ENCODE data around the gene UCMA.
"Not testable (repeated sequence)": the region's sequence is repeated elsewhere in the genome, so short reads cannot be mapped to it uniquely, and the experiment has no call there.

UCMA gene

DNA sequence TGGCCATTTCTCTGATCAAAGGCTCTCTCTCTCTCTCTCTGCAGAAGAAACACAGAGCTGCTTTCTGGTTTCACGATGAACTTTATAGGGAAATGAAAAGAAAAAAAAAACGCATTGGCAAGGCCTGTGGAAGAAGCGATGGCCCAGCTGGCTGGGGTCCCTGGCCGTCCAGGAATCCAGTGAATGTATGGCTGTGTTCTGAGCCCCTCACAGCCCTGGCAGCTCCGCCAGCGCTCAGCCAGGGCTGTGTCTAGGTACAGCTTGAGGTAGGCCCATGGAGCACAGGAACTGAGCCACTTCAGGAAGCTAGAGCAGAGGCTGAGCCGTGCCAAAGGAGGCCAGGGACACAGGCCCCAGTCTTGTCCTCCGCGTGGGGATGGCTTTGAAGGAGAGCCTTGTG lies 13.1 kb upstream of the UCMA start:
- no peaks in the 10 kb centered on the region for H3K9me3 ChIP-seq (ENCODE audit: control insufficient read depth, insufficient read depth, low read length)
- no peaks in the 10 kb centered on the region for H3K36me3 ChIP-seq (ENCODE audit: insufficient read depth, low read length)
- H3K9ac ChIP-seq (ENCODE audit: low read depth, low read length): no peak overlapping the region
- H3K4me1 ChIP-seq (ENCODE audit: insufficient read depth, low read length): no peaks in the 10 kb centered on the region

DNA sequence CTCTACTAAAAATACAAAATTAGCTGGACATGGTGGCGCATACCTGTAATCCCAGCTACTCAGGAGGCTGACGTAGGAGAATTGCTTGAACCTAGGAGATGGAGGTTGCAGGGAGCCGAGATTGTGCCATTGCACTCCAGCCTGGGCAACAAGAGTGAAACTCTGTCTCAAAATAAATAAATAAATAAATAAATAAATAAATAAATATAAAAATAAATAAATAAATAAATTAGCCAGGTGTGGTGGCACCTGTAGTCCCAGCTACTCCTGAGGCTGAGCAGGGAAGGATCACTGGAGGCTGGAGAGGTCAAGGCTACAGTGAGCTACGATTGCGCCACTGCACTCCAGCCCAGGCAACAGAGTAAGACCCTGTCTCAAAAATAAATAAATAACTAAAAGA lies 8.1 kb upstream of the UCMA start:
- not testable (repeated sequence) for H3K4me1 ChIP-seq (ENCODE audit: insufficient read depth, low read length); H3K9me3 ChIP-seq (ENCODE audit: control insufficient read depth, insufficient read depth, low read length); H3K36me3 ChIP-seq (ENCODE audit: insufficient read depth, low read length); H3K9ac ChIP-seq (ENCODE audit: low read depth, low read length)

DNA sequence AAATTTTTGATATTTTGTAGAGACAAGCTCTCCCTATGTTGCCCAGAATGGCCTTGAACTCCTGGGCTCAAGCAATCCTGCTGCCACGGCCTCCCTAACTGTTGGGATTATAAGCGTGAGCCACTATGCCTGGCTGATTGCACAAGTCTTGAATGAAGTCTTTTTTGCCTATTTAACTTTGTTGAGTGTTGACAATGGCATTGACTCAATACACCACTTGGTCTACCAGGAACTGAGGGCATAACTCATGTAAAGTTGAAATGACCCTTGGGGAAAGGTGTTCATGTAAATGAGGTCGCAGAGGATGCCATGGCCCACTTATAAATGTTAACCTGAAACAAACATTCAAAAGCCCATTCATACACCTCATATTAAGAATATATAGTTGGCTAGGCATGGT lies 7.4 kb upstream of the UCMA start:
- H3K9me3 ChIP-seq (ENCODE audit: control insufficient read depth, insufficient read depth, low read length): no peaks in the 10 kb centered on the region
- no peaks in the 10 kb centered on the region for H3K4me1 ChIP-seq (ENCODE audit: insufficient read depth, low read length)
- H3K9ac ChIP-seq (ENCODE audit: low read depth, low read length): no peak overlapping the region
- H3K36me3 ChIP-seq (ENCODE audit: insufficient read depth, low read length): no peaks in the 10 kb centered on the region

DNA sequence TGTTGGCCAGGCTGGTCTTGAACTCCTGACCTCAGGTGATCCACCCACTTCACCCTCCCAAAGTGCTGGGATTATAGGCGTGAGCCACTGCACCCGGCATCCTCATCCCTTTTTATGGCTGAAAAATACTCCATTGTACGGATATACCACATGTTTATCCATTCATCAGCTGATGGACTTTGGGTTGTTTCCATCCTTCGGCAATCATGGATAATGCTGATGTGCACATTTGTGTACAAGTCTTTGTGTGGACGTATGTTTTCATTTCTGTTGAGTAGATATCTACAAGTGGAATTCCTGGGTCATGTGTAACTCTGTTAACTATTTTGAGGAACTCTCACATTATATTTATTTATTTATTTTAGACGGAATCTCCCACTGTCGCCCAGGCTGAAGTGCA lies 5.7 kb upstream of the UCMA start:
- no peaks in the 10 kb centered on the region for H3K36me3 ChIP-seq (ENCODE audit: insufficient read depth, low read length)
- H3K9ac ChIP-seq (ENCODE audit: low read depth, low read length): no peak overlapping the region
- H3K4me1 ChIP-seq (ENCODE audit: insufficient read depth, low read length): no peaks in the 10 kb centered on the region
- H3K9me3 ChIP-seq (ENCODE audit: control insufficient read depth, insufficient read depth, low read length): no peaks in the 10 kb centered on the region

DNA sequence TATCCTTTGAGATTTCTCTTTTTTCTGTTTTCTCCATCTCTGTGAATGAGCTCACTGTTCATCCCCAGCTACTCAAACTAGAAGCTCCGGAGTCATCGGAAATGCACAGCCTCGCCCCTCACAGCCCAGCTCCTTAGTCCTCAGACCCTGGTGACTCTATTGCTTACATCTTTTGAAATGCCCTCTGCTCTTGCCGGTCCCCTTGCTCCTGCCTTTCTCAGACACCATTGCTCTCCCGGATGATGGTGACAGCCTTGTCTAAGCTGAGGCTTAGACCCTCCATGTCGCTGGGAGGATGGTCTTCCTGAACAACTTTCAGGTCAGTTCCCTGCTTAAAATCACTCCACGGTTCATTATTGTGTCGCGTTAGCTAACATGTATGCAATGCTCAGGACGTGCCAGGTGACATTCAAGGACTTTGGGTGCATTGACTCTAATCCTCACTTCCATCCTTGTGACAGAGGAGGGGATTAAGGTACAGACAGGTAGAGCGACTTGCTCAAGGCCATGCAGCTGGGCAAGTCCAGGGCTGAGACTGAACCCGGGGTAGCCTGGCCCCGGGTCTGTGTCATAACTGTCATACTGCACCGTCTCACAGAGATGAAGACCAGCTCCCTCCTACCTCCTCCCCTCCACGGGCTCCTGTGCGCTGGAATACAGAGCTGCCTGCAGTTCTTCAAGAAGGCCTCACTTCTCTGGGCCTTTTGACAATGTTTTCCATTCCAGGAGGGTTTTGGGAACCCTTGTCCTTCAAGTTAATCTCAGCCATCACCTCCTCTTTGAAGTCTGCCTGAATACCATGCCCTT lies 4.3 kb upstream of the UCMA start:
- no peaks in the 10 kb centered on the region for H3K36me3 ChIP-seq (ENCODE audit: insufficient read depth, low read length)
- H3K4me1 ChIP-seq (ENCODE audit: insufficient read depth, low read length): 0 out of 2 replicates have a peak, but pooled peaks cover 5% of the 10 kb centered on the region
- no peaks in the 10 kb centered on the region for H3K9me3 ChIP-seq (ENCODE audit: control insufficient read depth, insufficient read depth, low read length)
- H3K9ac ChIP-seq (ENCODE audit: low read depth, low read length): no peak overlapping the region

DNA sequence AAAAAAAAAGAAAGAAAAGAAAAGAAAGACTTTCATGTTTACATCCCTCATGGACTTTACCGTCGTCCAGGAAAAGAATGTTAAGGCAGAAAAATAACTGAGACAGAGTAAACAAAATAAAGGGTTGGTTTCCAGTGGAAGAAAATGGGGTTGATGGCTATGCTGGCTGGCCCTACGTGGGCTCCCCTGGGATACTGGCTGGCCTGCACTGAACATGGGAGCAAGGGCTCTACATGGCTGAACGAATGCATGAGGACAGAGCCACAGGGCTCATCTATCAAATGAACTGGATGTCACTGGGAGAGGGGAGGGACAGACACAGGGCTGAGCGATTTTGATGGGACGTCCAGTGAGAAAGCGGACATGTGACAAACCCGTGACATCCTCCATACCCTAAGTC lies 2.5 kb upstream of the UCMA start:
- Histone ChIP-seq H3K9ac (ENCODE audit: low read depth, low read length) (no peak overlapping the region), H3K9me3 (ENCODE audit: control insufficient read depth, insufficient read depth, low read length) (no peaks in the 10 kb centered on the region), H3K4me1 (ENCODE audit: insufficient read depth, low read length) (0 out of 2 replicates have a peak, but pooled peaks cover 5% of the 10 kb centered on the region), H3K36me3 (ENCODE audit: insufficient read depth, low read length) (no peaks in the 10 kb centered on the region)

DNA sequence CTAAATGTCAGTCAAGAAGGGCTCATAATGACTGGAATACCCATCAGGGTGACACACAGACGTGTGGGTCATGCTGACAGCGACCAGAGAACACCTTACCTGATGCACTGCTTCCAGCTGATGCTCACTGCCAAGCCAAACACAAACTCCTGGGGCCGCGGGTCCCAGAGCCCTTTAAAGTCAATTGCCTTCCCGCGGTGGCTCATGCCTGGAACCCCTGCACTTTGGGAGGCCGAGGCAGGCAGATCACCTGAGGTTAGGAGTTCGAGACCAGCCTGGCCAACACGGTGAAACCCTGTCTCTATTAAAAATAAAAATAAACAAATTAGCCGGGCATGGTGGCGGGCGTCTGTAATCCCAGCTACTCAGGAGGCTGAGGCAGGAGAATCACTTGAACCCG lies 562 bp upstream of the UCMA start:
- not testable (repeated sequence) for H3K9me3 ChIP-seq (ENCODE audit: control insufficient read depth, insufficient read depth, low read length); H3K9ac ChIP-seq (ENCODE audit: low read depth, low read length); H3K4me1 ChIP-seq (ENCODE audit: insufficient read depth, low read length); H3K36me3 ChIP-seq (ENCODE audit: insufficient read depth, low read length)

DNA sequence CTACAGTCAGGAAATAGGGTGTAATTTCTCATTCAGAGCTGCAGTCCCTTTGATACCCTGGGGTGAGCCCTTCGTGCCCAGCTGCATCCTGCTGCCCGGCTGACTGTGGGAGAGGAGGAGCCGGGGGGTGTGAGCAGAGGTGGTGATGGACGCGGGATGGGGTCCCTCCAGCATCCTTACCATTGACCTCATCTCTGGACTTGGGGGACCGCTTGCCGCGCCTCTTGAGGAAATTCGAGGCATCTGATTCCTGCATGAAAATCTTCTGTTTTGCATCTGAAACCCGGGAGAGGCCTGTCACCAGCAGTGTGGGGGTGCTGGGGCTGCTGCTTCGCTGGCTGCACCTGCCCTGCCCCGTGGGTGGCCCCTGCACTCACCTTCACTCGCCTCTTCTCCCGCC lies 816 bp downstream of the UCMA start:
- H3K9ac ChIP-seq (ENCODE audit: low read depth, low read length): no peak overlapping the region
- no peaks in the 10 kb centered on the region for H3K9me3 ChIP-seq (ENCODE audit: control insufficient read depth, insufficient read depth, low read length)
- H3K4me1 ChIP-seq (ENCODE audit: insufficient read depth, low read length): peaks cover 5% of the 10 kb centered on the region; the same call in 1 of the 2 replicates
- H3K36me3 ChIP-seq (ENCODE audit: insufficient read depth, low read length): no peaks in the 10 kb centered on the region

DNA sequence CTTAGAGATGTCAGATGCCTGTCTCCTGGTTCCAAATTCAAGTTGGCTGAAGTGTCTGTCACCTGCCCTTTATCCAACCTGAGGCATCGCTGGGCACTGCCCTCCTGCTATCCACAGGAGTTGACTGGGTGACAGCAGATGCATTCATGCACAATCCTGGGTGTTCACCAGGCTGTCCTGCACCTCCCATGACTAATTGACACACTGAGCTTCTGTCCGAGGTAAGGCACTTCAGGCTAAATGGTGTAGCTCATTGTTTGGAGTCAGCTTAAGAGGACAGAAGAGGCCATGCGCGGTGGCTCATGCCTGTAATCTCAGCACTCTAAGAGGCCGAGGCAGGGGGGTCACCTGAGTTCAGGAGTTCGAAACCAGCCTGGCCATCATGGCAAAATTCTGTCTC lies 2.4 kb downstream of the UCMA start:
- no peaks in the 10 kb centered on the region for H3K36me3 ChIP-seq (ENCODE audit: insufficient read depth, low read length)
- H3K9ac ChIP-seq (ENCODE audit: low read depth, low read length): no peak overlapping the region
- peaks cover 5% of the 10 kb centered on the region; the same call in 1 of the 2 replicates for H3K4me1 ChIP-seq (ENCODE audit: insufficient read depth, low read length)
- H3K9me3 ChIP-seq (ENCODE audit: control insufficient read depth, insufficient read depth, low read length): no peaks in the 10 kb centered on the region

DNA sequence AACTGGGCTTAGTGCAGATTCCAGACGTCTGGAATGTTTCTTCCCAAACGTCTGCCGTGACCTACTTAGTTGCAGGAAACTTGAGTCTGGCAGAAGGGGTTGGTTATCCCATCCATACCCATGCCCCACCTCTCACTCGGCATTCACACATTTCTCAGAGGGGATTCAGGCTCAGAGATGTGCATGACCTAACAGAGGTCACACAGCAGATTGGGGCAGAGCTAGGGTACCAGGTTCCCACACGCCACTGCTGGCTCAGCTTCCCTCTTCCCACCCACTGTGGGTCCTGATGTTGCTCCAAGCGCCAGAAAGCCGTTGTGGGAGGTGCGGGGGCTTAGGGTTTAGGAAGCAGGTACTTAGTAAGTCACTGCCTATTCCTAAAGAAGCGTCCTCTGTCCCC lies 3.0 kb downstream of the UCMA start:
- Histone ChIP-seq H3K36me3 (ENCODE audit: insufficient read depth, low read length) (no peaks in the 10 kb centered on the region), H3K9ac (ENCODE audit: low read depth, low read length) (no peak overlapping the region), H3K9me3 (ENCODE audit: control insufficient read depth, insufficient read depth, low read length) (no peaks in the 10 kb centered on the region), H3K4me1 (ENCODE audit: insufficient read depth, low read length) (peaks cover 5% of the 10 kb centered on the region; the same call in 1 of the 2 replicates)

DNA sequence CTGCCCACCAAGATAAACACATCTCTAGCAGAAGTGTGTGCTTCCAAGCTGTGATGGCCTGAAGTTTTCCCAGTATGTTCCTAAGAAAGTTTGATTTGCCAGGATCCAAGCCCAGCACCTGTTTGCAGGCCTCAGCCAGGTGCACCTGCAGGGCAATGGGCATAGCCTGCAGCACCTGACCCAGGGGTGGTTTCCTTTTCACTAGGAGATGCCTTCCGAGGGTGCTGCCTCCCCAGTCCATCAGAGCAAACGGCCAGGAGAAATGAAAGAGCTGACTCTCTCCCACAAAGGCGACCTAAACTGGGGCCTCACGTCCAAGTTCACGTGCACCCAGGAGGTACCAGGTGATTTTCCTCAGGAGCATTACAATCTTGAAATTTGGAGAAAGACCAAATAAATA lies 7.1 kb downstream of the UCMA start:
- H3K4me1 ChIP-seq (ENCODE audit: insufficient read depth, low read length): no peaks in the 10 kb centered on the region; the same call in 1 of the 2 replicates
- H3K36me3 ChIP-seq (ENCODE audit: insufficient read depth, low read length): no peaks in the 10 kb centered on the region
- no peak overlapping the region for H3K9ac ChIP-seq (ENCODE audit: low read depth, low read length)
- H3K9me3 ChIP-seq (ENCODE audit: control insufficient read depth, insufficient read depth, low read length): no peaks in the 10 kb centered on the region

DNA sequence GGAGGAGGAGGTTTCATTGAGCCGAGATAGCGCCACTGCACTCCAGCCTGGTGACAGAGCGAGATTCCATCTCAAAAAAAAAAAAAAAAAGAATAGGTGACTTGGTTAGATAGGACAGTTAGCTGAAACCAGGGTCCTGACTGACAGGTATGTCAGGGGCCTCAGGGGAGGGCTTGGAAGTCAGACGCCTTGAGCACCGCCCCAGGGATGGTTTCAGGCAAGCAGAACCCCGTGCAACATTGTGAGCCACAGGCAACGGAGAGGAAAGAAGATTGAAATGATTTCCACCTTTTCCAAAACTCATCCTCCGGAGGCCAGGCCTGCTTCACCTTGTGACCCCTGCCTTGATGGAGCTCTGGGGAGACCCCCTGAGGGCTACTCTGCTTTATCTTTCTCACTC lies 8.6 kb downstream of the UCMA start:
- Histone ChIP-seq H3K4me1 (ENCODE audit: insufficient read depth, low read length) (no peaks in the 10 kb centered on the region; the same call in 1 of the 2 replicates), H3K9me3 (ENCODE audit: control insufficient read depth, insufficient read depth, low read length) (no peaks in the 10 kb centered on the region), H3K9ac (ENCODE audit: low read depth, low read length) (no peak overlapping the region), H3K36me3 (ENCODE audit: insufficient read depth, low read length) (no peaks in the 10 kb centered on the region)

DNA sequence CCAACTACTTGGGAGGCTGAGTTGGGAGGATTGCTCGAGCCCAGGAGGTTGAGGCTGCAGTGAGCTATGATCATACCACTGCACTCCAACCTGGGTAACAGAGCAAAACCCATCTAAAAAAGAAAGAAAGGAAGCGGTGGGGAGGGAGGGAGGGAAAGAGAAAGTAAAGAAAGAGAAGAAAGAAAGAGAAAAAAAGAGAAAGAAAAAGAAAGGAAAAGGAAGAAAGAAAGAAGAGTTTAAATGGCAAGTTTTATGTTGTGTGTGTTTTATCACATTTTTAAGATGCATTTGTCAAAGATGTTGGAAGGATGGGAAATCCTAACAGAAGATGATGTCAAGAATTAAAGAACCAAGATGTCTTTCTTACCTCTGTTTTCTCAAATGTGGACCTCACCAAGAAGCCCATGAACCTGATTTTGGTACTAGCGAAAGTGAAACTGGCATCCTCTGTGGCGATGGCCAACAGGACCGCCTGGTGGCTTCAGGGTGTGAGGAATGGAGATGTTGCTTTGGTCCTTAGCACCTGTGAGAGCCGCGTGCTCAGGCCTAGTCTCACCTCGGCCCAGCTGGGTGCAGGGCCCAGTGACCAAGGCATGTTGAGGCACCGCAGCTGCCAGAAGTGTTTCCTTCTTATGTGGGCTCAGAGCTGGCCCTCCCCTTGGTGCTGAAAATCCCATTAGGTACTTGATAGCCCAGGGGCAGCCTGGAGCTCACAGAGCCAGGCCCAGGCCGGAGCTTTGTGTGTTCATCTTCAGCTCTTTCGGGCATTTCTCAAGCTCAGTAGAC lies 9.8 kb downstream of the UCMA start:
- no peaks in the 10 kb centered on the region for H3K9me3 ChIP-seq (ENCODE audit: control insufficient read depth, insufficient read depth, low read length)
- H3K4me1 ChIP-seq (ENCODE audit: insufficient read depth, low read length): peaks cover 7% of the 10 kb centered on the region
- no peaks in the 10 kb centered on the region for H3K36me3 ChIP-seq (ENCODE audit: insufficient read depth, low read length)
- no peak overlapping the region for H3K9ac ChIP-seq (ENCODE audit: low read depth, low read length)

DNA sequence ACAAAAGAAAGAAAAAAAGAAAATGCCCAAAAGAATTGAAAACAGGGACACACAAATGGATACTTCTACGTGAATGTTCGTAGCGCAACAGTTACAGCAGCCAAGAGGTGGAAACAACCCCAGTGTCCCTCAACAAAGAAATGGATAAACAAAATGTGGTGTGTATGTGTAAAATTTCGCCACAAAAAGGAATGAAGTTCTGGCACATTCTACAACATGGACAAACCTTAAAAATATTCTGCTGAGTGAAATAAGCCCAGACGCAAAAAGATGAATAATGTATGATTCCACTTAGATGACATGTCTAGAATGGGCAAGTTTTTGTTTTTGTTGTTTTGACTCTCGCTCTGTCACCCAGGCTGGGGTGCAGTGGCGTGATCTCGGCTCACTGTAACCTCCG lies 10.9 kb downstream of the UCMA start:
- H3K9ac ChIP-seq (ENCODE audit: low read depth, low read length): no peak overlapping the region
- H3K4me1 ChIP-seq (ENCODE audit: insufficient read depth, low read length): peaks cover 8% of the 10 kb centered on the region
- no peaks in the 10 kb centered on the region for H3K9me3 ChIP-seq (ENCODE audit: control insufficient read depth, insufficient read depth, low read length)
- H3K36me3 ChIP-seq (ENCODE audit: insufficient read depth, low read length): no peaks in the 10 kb centered on the region

DNA sequence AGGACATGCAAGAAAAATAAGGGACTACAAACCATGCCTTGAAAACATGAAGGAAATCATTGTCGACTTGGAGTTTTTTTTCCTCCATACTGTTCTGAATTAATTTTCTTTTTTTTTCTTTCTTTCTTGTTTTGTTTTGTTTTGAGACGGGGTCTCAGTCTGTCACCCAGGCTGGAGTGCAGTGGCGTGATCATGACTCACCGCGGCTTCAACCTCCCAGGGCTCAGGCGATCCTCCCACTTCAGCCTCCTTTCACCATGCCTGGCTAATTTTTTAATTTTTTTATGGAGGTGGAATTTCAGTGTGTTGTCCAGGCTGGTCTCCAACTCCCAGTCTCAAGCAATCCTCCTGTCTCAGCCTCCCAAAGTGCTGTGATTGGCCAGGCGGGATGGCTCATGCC lies 11.6 kb downstream of the UCMA start:
- Histone ChIP-seq H3K9ac (ENCODE audit: low read depth, low read length) (no peak overlapping the region), H3K9me3 (ENCODE audit: control insufficient read depth, insufficient read depth, low read length) (no peaks in the 10 kb centered on the region), H3K4me1 (ENCODE audit: insufficient read depth, low read length) (peaks cover 8% of the 10 kb centered on the region), H3K36me3 (ENCODE audit: insufficient read depth, low read length) (no peaks in the 10 kb centered on the region)
